GM19025 (cell line): ENCODE data around the gene BBS9.
"Not testable (repeated sequence)": the region's sequence is repeated elsewhere in the genome, so short reads cannot be mapped to it uniquely, and the experiment has no call there.

Experiments
- ATAC-seq: cut with Tn5 transposase; IDR thresholded peaks from one replicate; pipeline ENCODE4 v1.9.1; 2021; ENCODE audit warnings: mild to moderate bottlenecking, low read depth, moderate library complexity; ENCODE audit not compliant: unreplicated experiment

BBS9 gene

GRCh38 chr7:33472348-33473025, 343.1 kb downstream of the BBS9 start:
- ATAC-seq = no peak

- no peak for ATAC-seq
Measured at GRCh38 chr7:33477719-33478480, 348.5 kb downstream of the BBS9 start.

GRCh38 chr7:33484476-33484875, 355.1 kb downstream of the BBS9 start:
- ATAC-seq = not testable (repeated sequence)

- no peak for ATAC-seq
Measured at GRCh38 chr7:33485747-33486493, 356.6 kb downstream of the BBS9 start.

GRCh38 chr7:33486633-33487032, 357.3 kb downstream of the BBS9 start:
- ATAC-seq = no peak

GRCh38 chr7:33487998-33488682, 358.8 kb downstream of the BBS9 start:
- ATAC-seq = no peak

- no peak for ATAC-seq
Measured at GRCh38 chr7:33494474-33494873, 365.1 kb downstream of the BBS9 start.

- ATAC-seq = no peak
Measured at GRCh38 chr7:33495207-33495606, 365.8 kb downstream of the BBS9 start.

- ATAC-seq = no peak
Measured at GRCh38 chr7:33497051-33497450, 367.7 kb downstream of the BBS9 start.

GRCh38 chr7:33500703-33501701, 371.6 kb downstream of the BBS9 start:
- no peak for ATAC-seq

GRCh38 chr7:33503014-33503413, 373.6 kb downstream of the BBS9 start:
- ATAC-seq = no peak

GRCh38 chr7:33503736-33504135, 374.4 kb downstream of the BBS9 start:
- no peak for ATAC-seq

- no peak for ATAC-seq
Measured at GRCh38 chr7:33504266-33504665, 374.9 kb downstream of the BBS9 start.

- no peak for ATAC-seq
Measured at GRCh38 chr7:33509206-33509605, 379.8 kb downstream of the BBS9 start.

GRCh38 chr7:33511778-33512177, 382.4 kb downstream of the BBS9 start:
- no peak for ATAC-seq

- ATAC-seq = no peak
Measured at GRCh38 chr7:33516568-33516967, 387.2 kb downstream of the BBS9 start.

- no peak for ATAC-seq
Measured at GRCh38 chr7:33517191-33517590, 387.8 kb downstream of the BBS9 start.

GRCh38 chr7:33527008-33527407, 397.6 kb downstream of the BBS9 start:
- not testable (repeated sequence) for ATAC-seq

- ATAC-seq = not testable (repeated sequence)
Measured at GRCh38 chr7:33527613-33528012, 398.2 kb downstream of the BBS9 start.

- ATAC-seq = no peak
Measured at GRCh38 chr7:33529070-33529469, 399.7 kb downstream of the BBS9 start.
